Activated CD4-positive, alpha-beta T cell treated with anti-CD3 and anti-CD28 coated beads, Interleukin-10, Interleukin-2, amounts not matched to agents 100 ng/mL and 50 ng/mL, durations not matched to agents 16 hours and 8 hours (primary cell): ENCODE results near the gene TTPAL.
A peak's percentile ranks its signal among the peaks of the same experiment; 100 is the strongest.

Experiments used
- DNase-seq: peaks from one replicate; pipeline ENCODE4 v3.0.0-alpha.2; 2020

TTPAL gene

DNA sequence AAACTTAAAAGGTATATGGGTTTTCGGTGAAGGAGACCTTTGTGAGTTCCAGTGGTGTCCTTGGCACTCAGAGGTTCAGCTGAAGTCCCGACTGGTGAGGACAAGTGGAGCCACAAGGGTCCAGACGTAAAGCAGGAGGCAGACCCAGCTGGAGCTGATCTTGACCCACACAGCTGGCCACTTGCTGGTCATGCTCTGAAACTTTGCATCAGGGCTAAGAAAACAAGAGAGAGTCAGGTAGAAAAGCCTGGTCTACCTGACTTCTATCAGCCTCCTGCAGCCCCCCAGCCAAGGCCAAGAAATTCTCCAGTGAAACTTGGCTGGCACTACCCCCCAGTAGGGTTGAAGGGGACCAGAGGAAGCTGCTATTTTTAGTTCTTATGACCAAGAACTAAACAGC lies 24.5 kb downstream of the TTPAL start:
- no peak for DNase-seq

DNA sequence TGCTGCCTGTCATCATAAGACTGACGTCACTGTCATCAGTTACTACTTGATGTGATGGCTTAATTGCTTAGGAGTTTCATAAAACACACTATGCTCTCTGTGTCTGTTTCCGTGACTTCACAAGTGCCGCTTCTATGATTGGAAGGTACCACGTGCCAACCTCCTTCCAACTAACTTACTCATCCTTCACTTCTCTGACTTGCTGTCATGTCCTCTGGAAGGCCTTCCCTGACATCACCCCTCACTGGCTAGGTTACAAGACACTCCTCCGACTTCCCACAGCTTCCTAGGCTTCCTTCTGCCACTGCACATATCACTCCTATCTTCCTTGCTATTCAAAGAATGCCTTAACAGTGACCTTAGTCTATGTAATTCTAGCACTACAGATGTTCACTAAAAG lies 25.8 kb downstream of the TTPAL start:
- DNase-seq = no peak

- DNase-seq = no peak
These were observed 27.3 kb downstream of the TTPAL start for GRCh38 chr20:44502968-44503367.

GRCh38 chr20:44504402-44505307 lies 29.0 kb downstream of the TTPAL start:
- no peak for DNase-seq

DNA sequence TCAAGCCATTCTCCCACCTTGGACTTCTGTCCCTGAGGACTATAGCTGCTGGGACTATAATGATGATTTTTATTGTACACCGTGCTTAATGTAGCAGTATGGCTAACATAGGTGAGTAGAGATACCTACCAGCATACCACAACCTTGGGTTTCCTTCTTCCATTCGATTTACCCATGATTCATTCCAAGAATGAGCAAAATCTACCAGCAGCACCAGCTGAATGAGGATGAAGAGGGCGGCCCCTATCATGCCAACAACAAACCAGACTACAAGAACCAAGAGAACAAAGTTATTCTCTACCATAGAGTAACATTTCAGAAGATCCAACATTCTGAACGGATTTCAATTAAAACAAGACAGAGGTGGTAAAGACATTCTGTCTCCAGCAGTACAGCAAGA lies 34.1 kb downstream of the TTPAL start:
- DNase-seq = peak; percentile 12

DNA sequence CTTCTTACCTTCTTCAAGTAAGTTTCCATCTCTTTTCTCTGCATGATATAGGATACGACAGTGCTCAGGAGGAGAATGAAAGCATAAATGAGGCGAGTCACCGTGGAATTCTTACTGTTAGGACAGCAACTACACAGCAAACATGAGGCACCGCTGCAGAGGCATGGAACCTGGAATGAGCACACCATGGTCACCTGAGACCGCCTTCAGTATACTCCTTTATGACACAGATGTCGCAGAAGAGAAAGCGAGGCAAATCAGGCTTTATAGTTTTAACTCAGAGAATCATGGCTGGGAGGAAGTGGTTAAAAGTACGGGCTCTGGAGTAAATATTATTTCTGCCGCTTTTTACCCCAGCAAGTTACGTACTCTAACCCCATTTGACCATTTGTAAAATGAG lies 38.2 kb downstream of the TTPAL start:
- DNase-seq = no peak

DNA sequence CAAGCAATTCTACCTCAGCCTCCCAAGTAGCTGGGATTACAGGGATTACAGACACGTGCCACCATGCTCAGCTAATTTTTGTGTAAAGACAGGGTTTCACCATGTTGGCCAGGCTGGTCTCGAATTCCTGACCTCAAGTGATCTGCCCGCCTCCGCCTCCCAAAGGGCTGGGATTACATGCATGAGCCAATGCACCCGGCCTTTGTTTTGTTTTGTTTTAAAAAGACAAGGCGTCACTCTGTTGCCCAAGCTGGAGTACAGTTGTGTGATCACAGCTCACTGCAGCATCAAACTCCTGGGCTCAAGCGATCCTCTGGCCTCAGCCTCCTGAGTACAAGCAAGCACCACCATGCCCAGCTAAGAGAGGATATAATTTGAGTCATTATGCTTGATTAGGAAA lies 40.8 kb downstream of the TTPAL start:
- DNase-seq = no peak

- no peak for DNase-seq
These were observed 41.8 kb downstream of the TTPAL start for GRCh38 chr20:44517454-44517853.

GRCh38 chr20:44518248-44518647 lies 42.6 kb downstream of the TTPAL start:
- DNase-seq = no peak

- DNase-seq = peak; percentile 9
These were observed 45.2 kb downstream of the TTPAL start for GRCh38 chr20:44520881-44521280.

GRCh38 chr20:44521484-44522481 lies 46.1 kb downstream of the TTPAL start, which contains the start of gene SERINC3:
Gene SERINC3, minus strand, starts transcription at chr20:44522070. Its CDS starts 119 bp downstream, at chr20:44521951.
- peak; percentile 97 for DNase-seq

- no peak for DNase-seq
These were observed 47.2 kb downstream of the TTPAL start for GRCh38 chr20:44522841-44523240.

DNA sequence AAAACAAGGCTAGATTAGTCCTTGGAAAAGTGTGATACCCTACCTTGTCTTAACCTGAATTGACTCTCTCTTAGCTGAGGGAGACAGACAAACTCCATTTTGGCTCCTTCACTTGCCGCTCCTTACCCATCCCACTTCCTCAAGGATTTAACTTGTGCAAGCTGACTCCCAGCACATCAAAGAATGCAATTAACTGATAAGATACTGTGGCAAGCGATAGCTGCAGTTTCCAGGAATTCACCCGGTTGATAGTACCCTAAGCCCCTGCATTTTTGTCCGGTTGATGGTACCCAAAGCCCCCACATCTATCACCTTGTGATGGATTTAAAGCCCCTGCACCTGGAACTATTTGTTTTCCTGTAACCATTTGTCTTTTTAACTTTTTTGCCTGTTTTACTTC lies 48.1 kb downstream of the TTPAL start:
- DNase-seq = no peak

DNA sequence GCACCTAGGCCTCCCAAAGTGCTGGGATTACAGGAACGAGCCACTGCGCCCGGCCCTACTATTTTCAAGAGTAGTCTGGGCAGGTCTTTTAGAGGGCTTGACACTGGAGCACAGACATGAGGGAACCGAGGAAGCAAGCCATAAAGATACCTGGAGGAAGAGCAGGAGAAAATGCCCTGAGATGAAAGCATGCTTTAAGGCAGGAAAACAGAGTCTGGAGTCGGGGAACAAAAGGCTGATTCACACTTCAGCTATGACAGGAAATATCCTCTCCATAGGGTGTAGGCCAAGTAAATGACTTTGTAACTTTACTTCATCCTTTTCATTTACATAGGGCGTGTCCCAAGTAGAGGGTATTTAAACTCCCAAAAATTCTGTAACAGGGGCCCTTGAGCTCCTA lies 50.5 kb downstream of the TTPAL start:
- no peak for DNase-seq

DNA sequence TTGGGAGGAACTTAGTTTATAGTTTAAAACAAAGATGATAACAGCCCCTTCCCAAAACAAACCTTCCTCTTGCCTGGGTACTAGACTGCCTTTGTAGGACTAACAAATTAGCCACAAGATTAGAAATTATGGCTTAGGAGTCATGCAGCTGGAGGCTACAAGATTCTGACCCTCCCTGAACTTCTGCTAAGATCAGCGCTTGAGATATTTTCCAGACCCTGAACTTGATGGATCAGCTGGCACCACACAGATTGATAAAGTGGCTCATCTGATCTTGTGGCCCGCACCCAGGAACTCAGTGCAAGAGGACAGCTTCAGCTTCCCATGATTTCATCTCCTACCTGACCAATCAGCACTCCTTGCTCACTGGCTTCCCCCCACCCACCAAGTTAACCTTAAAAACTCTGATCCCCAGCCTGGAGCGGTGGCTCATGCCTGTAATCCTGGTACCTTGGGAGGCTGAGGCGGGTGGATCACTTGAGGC lies 52.1 kb downstream of the TTPAL start:
- DNase-seq = no peak

- DNase-seq = no peak
These were observed 52.6 kb downstream of the TTPAL start for GRCh38 chr20:44528309-44528708.

DNA sequence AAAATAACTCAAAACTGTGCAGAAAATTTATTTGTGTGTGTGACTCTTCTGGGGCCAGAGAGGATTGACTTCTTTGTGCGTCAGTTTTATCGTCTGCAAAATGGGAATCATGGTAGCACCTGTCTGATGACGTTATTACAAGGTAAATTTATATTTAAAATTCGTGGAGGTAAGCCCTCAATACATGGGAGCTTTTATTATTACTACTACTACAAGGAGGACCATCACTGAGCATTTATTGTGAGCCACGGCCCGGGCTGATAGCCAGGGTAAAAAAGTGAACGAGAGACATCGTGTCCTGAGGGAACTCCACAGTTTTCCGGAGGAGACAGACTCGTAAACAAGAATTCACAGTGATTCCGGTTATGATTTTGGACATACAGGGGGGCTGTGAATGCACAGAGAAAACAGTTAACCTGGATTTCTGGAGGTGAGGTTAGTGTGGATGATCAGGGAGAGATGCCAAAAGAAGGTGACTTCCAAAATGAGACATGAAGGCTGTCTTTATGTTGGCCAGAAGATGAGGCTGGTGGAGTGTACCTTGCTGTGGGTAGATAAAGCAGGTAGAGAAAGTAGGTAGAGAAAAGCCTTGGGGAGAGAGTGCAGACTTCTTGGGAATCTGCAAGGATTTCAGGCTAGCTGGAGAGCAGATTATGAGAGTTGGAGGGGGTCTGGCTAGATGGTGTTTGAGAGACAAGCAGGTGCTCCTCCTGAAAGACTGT lies 56.7 kb downstream of the TTPAL start:
- DNase-seq = no peak

DNA sequence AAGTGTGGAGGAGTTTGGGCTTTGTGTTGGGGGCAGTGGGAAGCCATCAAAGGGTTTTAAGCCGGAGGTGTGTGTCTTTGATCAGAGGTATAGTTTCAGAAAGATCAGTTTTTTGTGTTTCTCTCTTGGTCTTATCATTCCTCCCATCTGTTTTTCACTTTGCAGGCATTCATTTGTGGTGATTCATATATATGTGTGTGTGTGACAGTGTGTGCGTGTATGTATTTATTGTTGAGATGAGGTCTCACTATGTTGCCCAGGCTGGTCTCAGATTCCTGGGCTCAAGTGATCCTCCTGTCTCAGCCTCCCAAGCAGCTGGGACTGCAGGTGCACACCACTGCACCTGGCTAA lies 57.3 kb downstream of the TTPAL start:
- DNase-seq = peak; percentile 3

- DNase-seq = no peak
These were observed 58.3 kb downstream of the TTPAL start for GRCh38 chr20:44533928-44534327.

- no peak for DNase-seq
These were observed 60.5 kb downstream of the TTPAL start for GRCh38 chr20:44536175-44536574.

DNA sequence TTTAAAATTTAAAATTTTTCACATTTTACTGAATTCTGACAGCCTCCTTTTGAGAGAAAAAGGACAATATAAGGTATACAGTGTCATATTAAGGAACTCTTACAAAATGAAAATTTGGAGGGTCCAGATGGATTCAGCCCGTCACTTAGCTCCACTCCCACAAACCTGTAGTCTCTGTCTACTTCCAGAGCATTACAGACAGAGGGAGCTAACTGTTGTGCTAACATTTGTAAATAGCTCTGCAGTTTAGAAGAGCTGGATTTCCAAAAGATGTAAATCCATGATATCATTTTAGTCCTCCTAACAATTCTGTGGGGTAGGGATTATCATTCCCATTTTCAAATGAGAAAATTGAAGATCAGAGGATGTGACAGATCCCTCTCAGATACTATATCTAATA lies 62.3 kb downstream of the TTPAL start:
- DNase-seq = no peak

DNA sequence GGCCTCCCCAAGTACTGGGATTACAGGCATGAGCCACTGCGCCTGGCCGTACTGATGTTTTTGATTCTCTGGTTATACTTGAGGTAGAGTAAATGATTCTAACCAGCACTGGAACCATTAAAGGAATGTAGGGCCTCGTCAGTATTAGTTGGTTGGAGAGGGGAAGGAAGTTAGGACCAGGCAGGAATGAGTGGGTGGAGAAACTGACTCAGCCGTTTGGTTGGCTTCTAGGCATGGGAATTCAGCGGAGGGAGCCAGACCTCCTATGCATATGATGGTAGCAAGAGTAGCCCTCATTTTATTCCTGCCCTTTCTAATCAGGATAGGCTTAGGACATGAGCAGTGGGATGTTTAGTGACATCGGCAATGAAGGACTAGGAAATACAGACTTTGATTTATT lies 65.2 kb downstream of the TTPAL start:
- DNase-seq = no peak

- DNase-seq = no peak
These were observed 66.3 kb downstream of the TTPAL start for GRCh38 chr20:44541992-44542391.
